Measurements from ENCODE around the gene DHH.
"Not testable (repeated sequence)": the region's sequence is repeated elsewhere in the genome, so short reads cannot be mapped to it uniquely, and the experiment has no call there.

The DHH gene

DNA sequence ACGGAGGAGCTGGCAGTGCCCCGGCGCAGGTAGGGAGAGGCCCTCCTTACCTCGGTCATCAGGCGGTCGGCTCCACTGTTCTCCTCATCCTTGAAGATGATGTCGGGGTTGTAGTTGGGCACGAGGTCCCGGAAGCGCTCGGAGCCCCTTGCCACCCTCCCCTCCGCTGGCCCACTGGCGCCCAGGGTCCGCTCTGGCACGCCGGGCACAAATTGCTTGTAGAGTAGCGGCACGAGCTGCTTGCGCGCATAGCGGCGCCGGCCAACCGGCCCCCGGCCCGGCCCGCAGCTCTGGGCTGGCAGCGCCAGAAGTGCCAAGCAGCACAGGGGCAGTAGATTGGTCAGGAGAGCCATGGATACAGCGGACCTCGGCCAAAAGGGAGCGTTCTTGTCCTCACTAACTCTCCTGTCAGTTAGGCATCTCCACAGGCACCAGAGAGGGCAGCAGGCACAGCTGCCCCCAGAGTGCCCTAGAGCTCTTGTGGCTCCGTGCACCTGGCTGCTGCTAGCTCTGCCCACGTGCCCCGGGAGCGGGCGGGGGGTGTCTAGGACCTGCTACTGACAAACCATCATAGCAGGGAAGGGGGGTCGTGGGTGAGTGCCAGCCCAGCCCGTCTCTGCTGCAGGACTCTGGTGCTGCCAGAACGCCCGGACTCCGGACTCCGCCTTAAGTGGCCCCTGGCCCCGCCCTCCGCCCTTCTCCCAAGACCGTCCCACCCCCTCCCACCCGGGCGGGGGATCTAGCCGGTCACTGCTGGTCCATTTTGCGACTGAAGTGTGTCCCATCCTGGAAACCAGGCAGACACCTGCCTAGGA, at the start of gene DHH:
Gene DHH (minus strand): TSS at position 642 of the 815 bp plus-strand sequence. CDS start 289 bp downstream, at position 353.
- DNase-seq: peak in 10 of 56 donors; percentile 6 to 76 (median 20)

DNA sequence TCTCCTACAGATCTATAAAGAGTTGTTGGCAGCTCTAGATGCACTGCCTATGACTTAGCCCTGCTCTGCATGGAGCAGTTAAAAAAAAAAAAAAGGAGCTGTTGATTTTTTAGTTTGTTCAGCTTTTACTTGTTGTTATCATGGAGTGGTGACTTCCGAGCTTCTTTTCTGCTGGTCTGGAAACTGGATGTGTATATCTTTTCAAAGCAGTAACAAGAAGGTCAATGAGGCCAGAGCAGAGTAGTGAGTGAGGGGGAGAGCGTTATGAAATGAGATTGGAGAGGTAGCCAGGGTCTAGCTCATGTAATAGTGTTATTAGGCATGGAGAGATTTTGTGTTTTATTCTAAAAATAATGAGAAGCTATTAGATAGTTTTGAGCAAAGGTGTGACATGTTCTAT, 49.8 kb upstream of the DHH start:
- no peak for DNase-seq

DNA sequence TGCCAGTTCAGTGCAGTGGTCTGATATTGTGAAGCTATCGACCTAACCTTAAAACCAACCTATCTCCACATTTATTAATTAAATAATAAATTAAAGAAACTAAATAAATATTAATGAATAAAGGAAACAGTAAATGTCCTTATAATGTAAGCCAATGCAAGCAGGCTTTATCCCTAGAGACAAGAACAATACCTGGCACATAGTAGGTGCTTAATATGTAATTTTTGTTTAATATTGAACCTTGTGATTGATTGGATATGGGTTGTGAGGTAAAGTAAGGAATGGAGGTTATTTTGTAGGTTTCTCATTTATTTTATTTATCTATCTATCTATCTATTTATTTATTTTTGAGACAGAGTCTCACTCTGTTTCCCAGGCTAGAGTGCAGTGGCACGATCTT, 44.4 kb upstream of the DHH start:
- no peak for DNase-seq

DNA sequence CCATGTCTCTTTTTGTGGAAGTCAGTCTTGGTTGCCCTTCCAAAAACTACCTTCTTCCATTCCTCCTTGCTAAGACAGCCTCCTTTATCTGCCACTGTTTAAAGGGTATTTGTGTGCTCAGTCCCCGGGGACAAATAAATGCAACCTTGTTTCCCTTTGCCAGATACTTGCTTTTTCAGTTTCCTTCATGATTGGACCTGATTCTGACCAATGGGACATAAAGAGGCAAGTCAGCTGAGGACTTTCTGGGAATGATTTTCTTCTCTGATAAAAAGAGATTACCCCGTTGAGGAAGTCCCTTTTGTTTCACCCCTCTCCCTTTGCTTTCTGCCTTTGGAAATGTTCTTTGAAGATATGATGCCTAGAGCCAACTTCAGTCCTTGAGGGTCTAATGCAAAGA, 44.0 kb upstream of the DHH start:
- DNase-seq: no peak

DNA sequence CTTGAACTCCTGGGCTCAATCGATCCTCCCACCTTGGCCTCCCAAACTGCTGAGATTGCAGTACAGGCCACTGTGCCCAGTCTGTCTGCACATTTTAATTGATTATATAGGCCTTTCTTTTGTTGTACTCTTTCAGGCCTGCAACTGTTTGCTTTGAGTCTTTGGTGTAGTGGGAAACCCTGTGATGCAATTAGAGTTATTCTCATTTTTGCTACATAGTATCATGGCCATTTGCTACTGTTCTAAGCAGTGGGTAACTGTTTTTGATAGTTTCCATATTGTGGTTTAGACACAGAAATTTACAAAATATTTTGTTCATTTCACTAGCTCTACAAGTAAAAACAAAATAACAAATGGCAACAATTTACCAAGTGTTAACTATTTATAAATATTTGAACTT, 42.9 kb upstream of the DHH start:
- DNase-seq: no peak

DNA sequence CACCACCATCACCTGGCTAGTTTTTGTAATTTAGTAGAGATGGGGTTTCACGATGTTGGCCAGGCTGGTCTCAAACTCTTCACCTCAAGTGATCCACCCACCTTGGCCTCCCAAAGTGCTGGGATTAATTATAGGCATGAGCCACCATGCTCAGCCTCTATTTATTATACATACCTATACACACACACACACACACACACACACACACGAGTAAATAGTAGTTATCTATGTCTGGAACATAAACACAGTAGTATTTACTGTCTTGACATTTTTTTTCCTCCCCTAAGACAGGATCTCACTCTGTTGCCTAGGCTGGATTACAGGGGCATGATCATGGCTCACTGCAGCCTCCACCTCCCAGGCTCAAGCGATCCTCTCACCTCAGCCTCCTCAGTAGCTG, 42.4 kb upstream of the DHH start:
- not testable (repeated sequence) for DNase-seq

DNA sequence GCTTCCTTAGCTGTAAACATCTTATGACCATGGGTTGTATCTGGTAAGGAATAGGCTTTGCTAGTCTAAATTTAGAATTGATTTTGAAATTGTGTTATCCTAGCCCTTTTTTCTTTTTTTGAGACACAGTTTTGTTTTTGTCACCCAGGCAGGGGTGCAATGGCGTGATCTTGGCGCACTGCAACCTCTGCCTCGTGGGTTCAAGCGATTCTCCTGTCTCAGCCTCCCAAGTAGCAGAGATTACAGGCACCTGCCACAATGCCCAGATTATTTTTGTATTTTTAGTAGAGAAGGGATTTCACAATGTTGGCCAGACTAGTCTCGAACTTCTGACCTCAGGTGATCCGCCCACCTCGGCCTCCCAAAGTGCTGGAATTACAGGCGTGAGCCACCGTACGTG, 39.0 kb upstream of the DHH start:
- no peak for DNase-seq

DNA sequence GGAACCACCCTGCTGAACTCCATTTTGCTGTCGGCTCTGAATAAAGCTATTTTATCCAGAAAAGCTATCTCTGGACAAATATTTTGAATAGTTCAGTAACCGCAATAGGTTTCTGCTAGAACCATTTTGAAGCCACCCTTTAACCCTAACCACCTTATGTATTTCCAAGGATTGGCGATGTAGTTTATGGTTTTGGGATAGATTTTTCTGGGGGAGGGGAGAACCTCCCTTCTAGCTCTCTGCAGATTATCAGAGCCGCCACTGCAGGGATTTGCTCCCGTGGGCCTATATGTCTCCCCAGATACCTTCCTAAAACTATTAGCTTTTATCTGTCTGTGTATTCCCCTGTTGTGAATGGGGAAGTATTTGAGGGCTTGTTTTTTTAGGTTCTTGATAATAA, 38.4 kb upstream of the DHH start:
- peak in 1 of 56 donors; percentile 1 for DNase-seq

DNA sequence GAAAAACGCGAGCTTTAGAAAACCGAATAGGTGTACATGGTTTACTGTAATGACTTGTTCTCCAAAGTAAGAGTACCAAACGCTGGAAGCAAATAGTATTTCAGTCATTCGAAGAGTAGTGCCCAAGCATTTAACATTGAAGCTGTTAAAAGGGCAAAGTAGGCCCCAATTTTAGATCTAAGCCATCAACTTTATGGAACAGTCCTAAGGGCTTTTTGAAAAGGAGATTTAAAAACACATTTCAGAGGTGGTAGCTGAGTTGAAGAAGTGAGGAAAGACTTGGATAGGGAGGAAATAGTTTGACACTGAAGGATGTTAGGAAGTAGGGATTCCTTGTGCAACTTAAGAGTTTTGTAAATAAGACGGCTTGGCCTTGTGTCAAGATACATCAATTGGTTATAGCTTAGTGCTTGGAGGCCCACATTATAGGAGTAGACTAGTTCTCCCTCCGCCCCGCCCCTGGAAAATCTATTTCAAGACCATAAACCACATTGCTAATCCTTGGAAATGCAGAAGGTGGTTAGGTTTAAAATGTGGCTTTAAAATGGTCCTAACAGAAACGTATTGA, 37.4 kb upstream of the DHH start:
- DNase-seq: peak in 5 of 56 donors; percentile 1 to 13 (median 5)

DNA sequence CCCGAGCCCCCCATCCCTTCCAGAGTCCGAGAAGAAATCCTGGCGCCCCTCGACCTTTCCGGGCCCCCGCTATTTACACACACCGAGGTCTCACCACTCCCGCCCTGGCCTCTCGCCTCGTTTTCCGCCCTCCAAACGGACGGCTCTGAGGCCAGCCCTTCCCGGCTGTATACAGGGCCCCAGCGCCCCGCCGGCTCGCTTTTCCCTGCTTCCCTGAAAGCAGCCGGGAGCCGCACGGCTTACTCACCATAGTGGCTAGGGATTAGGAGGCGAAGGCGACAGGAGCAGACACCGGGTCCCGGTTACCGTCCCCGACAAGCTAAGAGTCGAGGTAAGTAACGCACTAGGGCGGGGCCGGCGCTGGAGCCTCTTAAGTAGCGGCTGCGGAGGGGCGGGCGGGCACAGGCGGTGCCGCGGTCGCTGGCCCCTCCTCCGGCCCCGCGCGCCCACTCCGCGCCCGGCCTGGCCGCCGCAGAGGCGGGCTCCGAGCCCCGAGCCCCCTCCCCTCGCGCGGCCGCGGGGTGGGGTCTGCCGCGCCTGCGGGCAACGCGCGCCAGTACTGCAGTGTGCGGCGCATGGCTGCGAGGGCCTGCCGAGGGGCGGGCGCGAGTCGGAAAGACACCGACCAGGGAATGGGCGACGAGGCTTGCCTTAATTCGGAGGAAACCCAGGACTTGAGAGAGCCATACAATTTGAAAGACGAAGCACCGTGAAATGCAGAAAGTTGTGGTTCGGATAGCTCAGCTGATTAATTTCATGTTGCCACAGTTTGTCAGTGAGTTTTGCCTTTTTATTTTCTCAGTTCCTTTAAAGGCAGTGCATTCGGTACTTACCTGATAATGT, 36.7 kb upstream of the DHH start, which contains the start of gene TUBA1B:
Gene TUBA1B (minus strand): TSS at position 345 of the 843 bp plus-strand sequence. CDS start 95 bp downstream, at position 250.
- peak in 55 of 56 donors; percentile 39 to 95 (median 85) for DNase-seq

DNA sequence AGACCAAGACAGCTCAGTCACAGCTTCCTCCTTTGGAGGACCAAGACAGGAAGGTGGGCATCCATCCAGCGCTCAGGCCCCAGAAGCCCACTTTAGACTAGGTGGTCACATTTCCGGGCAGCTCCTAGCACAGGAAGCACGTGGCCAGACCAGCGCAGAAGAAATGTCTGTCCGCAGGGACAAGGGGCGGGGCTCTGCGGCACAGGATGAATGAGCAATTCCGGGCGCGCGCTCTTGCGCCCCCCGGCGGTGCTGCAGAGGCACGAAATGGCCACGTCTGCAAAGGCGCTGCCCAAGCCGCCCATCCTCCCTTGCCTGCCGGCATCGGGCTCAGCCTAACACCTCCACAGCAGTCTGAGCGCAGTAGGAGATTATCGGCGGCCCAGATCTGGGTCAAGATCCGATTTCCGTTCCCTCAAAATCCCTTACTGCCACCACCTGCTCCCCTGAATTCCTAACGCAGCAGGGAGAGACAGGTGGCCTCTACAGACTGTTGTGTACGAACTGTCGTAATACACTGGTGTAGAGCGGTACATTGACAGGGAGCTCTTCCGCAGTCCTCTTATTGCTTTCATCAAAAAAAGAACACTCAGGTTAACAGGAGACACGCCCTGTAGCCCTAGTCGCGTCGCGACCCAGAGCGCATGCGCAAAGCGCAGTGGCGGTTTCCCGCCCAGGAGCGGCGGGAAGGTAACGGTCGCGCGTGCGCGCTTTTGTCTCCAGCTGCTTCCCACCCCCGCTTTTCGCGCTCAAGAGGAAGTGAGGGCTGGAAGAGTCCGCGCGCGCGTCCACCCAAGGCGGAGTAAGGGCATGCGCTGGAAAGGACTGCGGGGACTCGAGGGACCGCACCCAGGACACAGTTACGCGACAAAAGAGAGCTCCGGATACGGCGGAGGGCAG, 35.8 kb upstream of the DHH start:
- DNase-seq: peak in 55 of 56 donors; percentile 47 to 94 (median 84)

DNA sequence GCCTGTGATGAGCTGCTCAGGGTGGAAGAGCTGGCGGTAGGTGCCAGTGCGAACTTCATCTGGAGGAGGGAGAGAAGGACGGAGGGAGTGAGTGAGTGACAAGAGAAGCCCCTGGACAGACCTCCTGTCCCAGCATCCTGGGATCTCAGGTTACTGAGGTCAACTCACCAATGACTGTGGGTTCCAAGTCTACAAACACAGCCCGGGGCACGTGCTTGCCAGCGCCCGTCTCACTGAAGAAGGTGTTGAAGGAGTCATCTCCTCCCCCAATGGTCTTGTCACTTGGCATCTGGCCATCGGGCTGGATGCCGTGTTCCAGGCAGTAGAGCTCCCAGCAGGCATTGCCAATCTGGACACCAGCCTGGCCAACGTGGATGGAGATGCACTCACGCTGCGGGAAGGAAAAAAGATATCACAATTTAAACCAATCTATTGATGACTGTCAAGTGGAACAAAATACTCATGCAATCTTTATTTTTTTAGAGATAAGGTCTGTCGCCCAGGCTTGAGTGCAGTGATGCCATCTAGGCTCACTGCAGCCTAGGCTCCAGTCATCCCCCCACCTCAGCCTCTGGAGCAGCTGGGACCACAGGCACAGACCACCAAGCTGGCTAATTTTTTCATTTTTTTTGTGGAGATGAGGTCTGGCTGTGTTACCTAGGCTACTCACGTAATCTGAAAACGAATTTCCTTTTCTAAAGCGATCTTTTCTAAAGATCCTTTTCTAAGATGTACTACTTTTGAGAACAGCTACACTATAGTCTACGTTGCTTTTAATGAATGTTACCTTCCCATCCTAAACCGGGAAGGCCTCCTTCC, 34.9 kb upstream of the DHH start:
- DNase-seq: peak in 1 of 56 donors; percentile 27

DNA sequence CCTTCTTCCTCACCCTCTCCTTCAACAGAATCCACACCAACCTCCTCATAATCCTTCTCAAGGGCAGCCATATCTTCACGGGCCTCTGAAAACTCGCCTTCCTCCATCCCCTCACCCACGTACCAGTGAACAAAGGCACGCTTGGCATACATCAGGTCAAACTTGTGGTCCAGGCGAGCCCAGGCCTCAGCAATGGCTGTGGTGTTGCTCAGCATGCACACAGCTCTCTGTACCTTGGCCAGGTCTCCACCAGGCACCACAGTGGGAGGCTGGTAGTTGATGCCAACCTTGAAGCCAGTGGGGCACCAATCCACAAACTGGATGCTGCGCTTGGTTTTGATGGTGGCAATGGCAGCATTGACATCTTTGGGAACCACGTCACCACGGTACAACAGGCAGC, 33.4 kb upstream of the DHH start:
- DNase-seq: not testable (repeated sequence)

DNA sequence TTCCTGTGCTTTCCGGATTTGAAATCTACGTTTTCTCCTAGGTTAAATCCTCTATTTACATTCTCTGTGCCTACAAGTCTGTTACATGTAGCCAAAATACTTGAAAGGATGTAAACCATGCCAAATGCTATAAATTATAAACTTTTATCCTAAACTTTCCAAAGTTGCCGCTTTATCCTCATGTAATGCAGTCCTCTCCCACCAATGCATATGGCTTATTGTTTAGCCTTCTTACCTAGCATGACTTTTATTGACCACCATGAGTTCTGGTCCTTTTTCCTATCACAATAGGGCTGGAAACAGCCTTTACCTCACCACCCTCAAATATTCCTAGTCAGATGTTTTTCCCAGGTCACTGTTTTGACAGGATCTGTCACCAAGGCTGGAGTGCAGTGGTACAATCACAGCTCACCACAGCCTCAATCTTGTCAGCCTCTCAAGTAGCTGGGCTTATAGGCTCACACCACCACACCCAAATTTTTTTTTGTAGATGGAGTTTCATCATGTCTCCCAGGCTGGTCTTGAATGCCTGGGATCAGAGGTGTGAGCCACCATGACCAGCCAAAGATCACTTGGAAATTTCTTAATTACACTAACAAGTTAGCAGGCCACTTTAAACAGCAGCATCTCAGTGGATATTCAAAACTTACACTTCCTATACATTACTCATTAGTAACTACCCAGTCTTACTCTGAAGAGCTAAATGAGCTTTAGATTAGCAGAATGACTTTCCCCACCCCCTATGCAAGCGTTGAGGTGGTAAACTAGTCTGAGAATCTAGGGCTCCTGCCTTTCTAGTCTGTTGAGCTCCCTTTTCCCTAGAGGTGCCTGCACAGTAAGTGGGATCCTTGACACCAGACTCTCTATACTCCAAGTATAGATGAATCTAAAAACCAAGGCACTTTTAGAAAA, 32.5 kb upstream of the DHH start:
- no peak for DNase-seq

DNA sequence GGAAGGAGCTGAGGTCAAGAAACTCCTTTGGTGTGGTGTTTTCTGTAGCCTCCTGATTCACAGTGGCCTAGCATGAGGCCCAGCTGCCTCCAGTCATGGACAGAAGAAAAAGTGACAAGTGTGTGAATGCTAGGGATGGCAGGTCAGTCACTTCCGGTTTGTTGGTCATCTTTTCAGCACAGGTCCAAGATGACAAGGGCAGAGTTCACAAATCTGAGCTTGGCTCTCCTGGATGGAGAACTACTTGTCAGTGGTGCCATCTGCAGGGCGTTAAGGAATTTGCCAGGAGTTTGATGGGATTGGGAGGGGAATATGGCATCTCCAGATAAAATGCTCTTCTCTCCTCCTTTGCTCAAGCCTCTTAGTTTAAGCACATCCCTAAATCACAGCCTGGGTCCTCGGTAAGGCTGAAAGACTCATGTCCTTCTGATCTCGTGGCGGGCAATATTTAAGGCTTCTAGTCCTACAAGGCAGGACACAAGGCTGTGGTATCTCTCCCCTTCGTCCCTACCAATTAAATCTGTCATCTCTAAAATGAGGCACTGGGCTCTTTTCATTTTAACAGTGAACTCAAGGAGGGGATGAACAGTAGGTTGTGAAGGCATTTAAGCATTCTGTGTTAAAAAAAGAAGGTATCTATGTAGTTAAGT, 26.6 kb upstream of the DHH start:
- DNase-seq: peak in 29 of 56 donors; percentile 6 to 66 (median 26)

DNA sequence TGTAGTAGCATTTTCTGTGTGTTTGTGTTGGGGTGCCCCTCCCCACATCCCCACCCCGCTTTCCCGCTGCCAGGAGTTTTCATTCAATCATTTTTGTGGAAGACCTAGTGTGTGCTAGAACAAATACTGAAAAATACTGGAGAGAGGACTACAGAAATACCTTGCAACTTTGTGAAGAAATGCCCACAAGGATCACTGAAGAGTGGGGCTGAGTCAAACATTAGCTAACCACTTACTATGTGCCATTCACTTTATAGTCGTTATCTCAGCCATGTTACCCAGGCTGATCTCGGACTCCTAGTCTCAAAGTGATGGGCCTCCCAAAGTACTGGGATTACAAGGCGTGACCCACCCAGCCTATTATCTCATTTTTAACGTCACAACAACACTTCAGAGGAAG, 16.6 kb upstream of the DHH start:
- DNase-seq: no peak

DNA sequence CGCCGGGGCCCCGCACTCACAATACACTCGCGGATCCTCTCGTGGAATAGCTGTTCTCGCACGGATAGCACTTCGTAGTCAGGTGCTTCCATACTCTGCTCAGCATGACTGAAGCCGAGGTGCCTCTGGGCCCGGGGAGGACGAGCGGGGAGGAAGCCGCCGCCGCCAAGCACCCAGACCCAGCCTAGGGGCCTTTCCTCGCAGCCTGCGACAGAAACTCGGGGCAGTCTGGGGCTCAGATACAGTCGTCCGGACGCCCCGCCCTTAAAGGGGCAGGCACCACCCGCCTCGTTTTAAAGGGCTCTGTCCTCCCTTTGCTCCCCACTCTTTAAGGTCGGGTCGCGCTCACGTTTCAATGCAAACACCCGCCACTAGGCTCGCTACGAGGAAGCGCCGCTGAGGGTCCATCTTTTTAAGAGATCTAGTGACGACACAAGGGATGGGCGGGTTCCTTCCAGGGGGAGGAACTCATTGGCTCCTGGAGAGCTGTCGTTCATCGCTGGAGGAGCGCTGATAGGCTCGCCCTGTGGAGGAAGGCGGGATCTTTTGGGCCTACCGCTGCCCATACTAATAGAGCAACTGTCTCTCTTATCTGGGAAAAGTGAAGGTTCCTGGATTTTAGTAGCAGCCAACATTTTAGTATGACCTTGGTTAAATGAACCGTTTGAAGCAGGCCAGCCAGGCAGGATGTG, 16.0 kb upstream of the DHH start, which contains the start of gene LMBR1L:
Gene LMBR1L (minus strand): TSS at position 384 of the 692 bp plus-strand sequence. CDS start 292 bp downstream, at position 92.
- peak; percentile 43 to 98 (median 92) for DNase-seq

Data from amygdala (tissue), 56 donors.